AG08395 (cell line): ENCODE data around the gene CLDN3.

ENCODE experiments used
- DNase-seq: peaks from one replicate; pipeline ENCODE4 v3.0.0; 2012; ENCODE audit warnings: mixed read lengths, low spot score

CLDN3 gene

GRCh38 chr7:73770860-73771670, 995 bp upstream of the CLDN3 start:
- DNase-seq = no peak

DNA sequence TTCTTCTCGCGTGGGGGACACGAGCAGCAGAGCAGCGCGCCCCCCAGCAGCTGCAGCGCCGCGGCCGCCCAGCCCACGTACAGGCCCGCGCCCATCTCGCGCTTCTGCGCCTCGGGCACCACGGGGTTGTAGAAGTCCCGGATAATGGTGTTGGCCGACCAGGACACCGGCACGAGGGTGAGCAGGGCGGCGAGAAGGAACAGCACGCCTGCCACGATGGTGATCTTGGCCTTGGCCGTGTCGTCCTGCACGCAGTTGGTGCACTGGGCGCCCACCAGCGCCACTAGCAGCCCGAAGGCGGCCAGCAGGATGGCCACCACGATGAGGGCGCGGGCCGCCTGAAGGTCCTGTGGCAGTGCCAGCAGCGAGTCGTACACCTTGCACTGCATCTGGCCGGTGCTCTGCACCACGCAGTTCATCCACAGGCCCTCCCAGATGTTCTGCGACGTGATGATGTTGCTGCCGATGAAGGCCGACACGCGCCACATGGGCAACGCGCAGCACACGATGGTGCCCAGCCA, 529 bp downstream of the CLDN3 start:
- DNase-seq = no peak

- no peak for DNase-seq
Observed at GRCh38 chr7:73768641-73769480, 1.2 kb downstream of the CLDN3 start.

DNA sequence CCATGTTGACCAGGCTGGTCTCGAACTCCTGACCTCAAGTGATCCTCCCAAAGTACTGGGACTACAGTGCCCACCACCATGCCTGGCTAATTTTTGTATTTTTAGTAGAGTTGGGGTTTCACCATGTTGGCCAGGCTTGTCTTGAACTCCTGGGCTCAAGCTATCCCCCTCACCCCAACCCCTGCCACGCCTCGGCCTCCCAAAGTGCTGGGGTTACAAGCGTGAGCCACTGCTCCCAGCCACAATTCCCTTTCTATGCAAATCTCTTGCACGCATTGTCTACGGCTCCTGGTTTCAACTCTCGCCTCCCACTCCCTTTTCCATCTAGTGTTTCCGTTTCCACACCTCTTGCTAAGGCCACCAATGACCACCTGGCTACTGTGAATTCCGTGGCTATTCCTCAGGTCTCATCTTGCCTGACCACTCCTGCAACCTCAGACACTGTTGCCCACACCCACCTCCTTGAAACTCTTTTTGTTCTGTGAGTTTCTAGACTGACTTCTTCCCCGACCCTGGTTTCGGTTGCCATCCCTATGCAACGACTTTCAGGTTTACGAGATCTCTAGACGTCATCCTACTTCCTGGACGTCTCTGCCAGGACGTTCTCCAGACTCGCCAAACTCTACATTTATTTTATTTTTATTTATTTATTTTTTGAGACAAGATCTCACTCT, 3.4 kb downstream of the CLDN3 start:
- no peak for DNase-seq

- DNase-seq = no peak
Observed at GRCh38 chr7:73762659-73762999, 7.4 kb downstream of the CLDN3 start.

- DNase-seq = no peak
Observed at GRCh38 chr7:73761854-73762658, 8.0 kb downstream of the CLDN3 start.

GRCh38 chr7:73758581-73759138, 11.4 kb downstream of the CLDN3 start:
- DNase-seq = no peak

DNA sequence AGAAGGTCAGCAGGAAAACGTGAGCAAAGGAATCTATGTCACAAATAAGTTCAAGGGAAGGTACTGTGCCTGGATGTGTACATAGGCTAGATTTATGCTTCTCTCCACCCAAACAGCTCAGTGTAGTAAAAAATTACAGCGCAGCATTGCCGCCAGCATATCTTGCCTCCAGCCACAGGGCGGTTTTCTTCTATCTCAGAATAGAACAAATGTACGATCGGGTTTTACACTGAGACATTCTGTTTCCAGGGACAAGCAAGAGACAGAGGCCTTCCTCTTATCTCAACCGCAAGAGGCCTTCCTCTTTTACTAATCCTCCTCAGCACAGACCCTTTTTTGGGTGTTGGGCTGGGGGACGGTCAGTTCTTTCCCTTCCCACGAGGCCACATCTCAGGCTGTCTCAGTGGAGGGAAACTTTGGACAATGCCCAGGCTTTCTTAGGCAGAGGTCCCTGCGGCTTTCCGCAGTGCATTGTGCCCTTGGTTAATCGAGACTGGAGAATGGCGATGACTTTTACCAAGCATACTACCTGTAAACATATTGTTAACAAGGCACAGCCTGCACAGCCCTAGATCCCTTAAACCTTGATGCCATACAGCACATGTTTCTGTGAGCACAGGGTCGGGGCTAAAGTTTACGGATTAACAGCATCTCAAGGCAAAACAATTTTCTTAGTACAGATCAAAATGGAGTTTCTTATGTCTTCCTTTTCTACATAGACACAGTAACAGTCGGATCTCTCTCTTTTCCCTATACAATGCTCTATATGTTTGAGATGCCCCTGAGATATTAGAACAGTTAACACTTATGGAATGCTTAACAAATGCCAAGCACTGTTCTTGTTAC, 19.9 kb downstream of the CLDN3 start:
- DNase-seq = no peak

DNA sequence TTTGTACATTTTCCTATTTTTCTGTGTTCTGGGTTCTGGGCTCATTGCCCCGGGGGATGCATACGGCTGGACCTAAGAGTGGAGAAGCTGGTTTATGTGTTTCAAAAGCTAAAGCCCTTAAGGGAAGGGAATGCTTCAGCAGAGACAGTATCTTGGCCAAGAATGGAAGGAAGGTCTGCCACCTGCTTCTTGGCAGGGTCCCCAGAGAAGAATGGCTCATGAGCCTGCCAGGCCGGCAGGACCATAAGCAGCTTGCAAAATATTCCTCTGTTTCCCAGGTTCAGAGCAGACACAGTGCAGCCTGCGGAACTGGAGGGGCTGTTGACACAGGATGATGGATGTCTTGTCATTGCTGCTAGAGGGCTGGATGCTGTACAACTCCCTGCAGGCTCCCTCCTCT, 23.7 kb downstream of the CLDN3 start:
- no peak for DNase-seq

- no peak for DNase-seq
Observed at GRCh38 chr7:73742753-73743641, 27.1 kb downstream of the CLDN3 start.

DNA sequence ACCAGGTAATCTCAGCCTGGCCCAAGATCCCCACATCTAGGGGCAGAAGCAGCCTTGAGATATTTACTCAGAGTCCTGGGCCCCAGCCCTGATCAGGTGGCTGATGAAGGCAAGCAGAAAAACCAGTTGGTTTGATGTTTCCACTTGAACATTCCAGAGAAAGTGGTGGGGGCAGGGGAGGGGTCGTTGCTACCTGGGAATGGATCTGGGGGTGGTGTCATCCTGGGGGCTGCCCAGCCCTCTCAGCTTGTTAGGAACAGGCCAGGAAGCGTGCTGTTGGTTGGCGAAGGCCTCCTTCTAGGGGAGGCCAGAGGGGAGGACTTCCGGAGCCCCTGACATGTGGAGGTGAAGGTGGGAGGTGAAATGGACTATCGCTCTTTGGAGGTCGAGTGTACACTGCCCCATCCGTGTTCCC, 27.7 kb downstream of the CLDN3 start:
- no peak for DNase-seq

DNA sequence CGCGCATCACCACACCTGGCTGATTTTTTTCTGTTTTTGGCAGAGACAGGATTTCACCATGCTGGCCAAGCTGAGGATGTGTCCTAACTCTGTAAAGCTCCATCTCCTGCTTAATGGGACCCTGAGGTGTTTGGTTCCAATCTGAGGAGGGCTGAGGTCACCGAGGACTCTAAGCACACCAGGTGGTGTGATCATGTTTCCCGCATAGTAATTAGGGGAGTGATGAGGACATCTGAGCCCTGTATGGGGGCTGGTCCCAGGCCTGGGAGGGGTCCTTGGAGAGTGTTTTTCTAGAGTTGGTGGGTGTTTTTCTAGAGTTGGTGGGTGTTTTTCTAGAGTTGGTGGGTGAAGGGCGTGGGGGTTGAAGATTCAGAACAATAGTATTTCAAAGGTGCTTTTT, 28.5 kb downstream of the CLDN3 start:
- DNase-seq = no peak

DNA sequence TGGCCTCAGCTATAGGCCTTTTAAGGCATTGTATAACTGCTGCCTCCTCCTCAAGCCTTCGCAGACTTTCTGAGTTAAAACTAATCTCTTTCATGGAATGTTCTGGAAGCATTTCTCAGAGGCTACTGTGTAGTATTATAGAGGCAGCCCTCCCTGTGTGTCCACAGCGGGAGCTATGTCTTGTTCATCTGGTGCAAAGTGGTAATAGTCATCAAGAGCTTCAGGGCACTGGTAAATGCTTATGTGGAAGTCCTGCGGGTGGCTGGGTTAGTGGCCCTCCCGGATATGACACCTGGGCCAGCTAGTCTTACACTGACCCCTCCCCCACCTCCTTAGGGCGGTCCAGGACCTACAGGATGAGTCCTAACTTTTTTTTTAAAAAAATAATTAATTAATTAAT, 29.3 kb downstream of the CLDN3 start:
- DNase-seq = no peak

DNA sequence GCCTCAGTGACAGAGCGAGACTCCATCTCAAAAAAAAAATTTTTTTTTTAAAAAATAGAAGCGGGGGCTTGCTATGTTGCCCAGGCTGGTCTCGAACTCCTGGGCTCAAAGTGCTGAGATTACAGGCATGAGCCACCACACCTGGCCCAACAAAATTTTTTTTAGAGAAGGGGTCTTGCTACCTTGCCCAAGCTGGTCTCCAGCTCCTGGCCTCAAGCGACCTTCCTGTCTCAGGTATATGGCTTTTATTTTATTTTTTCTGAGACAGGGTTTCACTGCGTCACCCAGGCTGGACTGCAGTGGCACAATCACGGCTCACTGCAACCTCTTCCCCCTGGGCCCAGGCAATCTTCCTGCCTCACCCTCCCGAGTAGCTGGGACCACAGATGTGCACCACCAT, 29.9 kb downstream of the CLDN3 start:
- no peak for DNase-seq

GRCh38 chr7:73739387-73739767, 30.7 kb downstream of the CLDN3 start:
- no peak for DNase-seq

GRCh38 chr7:73738612-73739386, 31.3 kb downstream of the CLDN3 start, which contains the start of gene ABHD11:
ABHD11 (minus strand) TSS chr7:73738802; CDS start chr7:73738770, 32 bp downstream.
- peak; percentile 98 for DNase-seq

DNA sequence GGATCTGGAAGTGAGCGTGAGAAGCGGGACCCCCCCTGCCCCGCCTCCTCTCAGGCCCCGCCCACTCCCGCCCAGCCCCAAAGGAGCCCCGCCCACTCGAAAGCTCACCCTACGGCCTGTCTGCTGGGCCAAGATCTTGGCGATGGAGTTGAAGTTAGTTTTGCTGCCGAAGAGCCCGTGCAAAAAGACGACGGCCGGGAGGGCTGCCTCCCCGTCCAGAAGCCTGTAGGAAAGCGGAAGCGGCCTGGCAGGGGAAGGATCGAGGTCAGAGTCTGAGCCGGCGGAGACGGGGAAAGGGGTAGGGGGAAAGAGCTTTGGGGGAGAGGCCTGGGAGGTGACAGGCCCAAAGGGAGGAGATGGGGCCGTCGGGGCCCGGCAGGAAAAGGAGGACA, 31.9 kb downstream of the CLDN3 start:
- peak; percentile 82 for DNase-seq

GRCh38 chr7:73737491-73738219, 32.4 kb downstream of the CLDN3 start:
- no peak for DNase-seq
